A673 (cell line): ENCODE results near the gene SLC25A21. TPM values are rescaled to one million over a fixed set of nuclear protein-coding genes. Genes with fewer than 3 reads are reported as not detected.

Experiments used
- BruUV-seq: library from RNA; stranded (reverse); fragments of 400-500 nt; replicated peaks from 2 replicates; lab custom pipeline; 2021; lab: Mats Ljungman, UMichigan
- CTCF ChIA-PET: fragments of 300-600 bp; sonication (Branson Sonifier 250); formaldehyde crosslinking; loops from one replicate; lab custom pipeline; 2022; ENCODE audit warnings: antibody characterized with exemption; lab: Charles Lee
- POLR2A ChIA-PET: fragments of 300-600 bp; sonication (Branson Sonifier 250); formaldehyde crosslinking; loops from one replicate; lab custom pipeline; 2022; ENCODE audit warnings: antibody characterized with exemption; ENCODE audit not compliant: low non-redundant PET; lab: Charles Lee
- DNase-seq: peaks from one replicate; pipeline ENCODE4 v3.0.0-alpha.2; 2015; ENCODE audit warnings: low spot score
- H3K27ac ChIP-seq: fragments of 200-600 bp; sonication (generic); 2 replicates; pipeline ENCODE4 v1.5.1; 2016; ENCODE audit warnings: mixed run types, low read depth, mild to moderate bottlenecking, mixed read lengths, antibody characterized with exemption, low read length; ENCODE audit not compliant: poor library complexity, severe bottlenecking
- H3K27me3 ChIP-seq: fragments of 200-600 bp; sonication (generic); replicated peaks from 2 replicates; pipeline ENCODE4 v1.6.1; 2017; ENCODE audit warnings: mixed run types, low read depth, mild to moderate bottlenecking, mixed read lengths, antibody characterized with exemption, low read length; ENCODE audit not compliant: insufficient read depth, poor library complexity
- H3K36me3 ChIP-seq: fragments of 200-600 bp; sonication (generic); 2 replicates; pipeline ENCODE4 v1.6.1; 2016; ENCODE audit warnings: mixed run types, mild to moderate bottlenecking, mixed read lengths, antibody characterized with exemption, low read length; ENCODE audit not compliant: insufficient read depth, poor library complexity, severe bottlenecking
- H3K4me1 ChIP-seq: fragments of 200-600 bp; sonication (generic); 2 replicates; pipeline ENCODE4 v1.6.1; 2017; ENCODE audit warnings: mixed run types, mild to moderate bottlenecking, mixed read lengths, antibody characterized with exemption, low read length; ENCODE audit not compliant: insufficient read depth, poor library complexity, severe bottlenecking
- H3K4me3 ChIP-seq: fragments of 200-600 bp; sonication (generic); 2 replicates; pipeline ENCODE4 v1.5.1; 2016; ENCODE audit warnings: low read depth, mixed run types, mild to moderate bottlenecking, mixed read lengths, low read length; ENCODE audit not compliant: poor library complexity, severe bottlenecking
- H3K9me3 ChIP-seq: fragments of 200-600 bp; sonication (generic); 2 replicates; pipeline ENCODE4 v1.6.1; 2016; ENCODE audit warnings: mixed run types, low read depth, mild to moderate bottlenecking, mixed read lengths, antibody characterized with exemption, low read length; ENCODE audit not compliant: poor library complexity, severe bottlenecking
- CTCF ChIP-seq: fragments of 300-800, 200-600 bp; sonication (generic); conservative IDR thresholded peaks from 2 replicates; pipeline ENCODE4 v1.5.1; 2017; ENCODE audit warnings: low read depth, mild to moderate bottlenecking, antibody characterized with exemption, low read length, moderate library complexity, mixed read lengths
- EZH2 ChIP-seq: fragments of 200-600 bp; sonication (generic); IDR thresholded peaks from 2 replicates; pipeline ENCODE4 v1.6.1; 2017; ENCODE audit warnings: borderline replicate concordance, low read depth, mild to moderate bottlenecking, mixed read lengths, antibody characterized with exemption, low read length; ENCODE audit not compliant: poor library complexity, severe bottlenecking
- intact Hi-C: fragments of 100-400 bp; cut with micrococcal nuclease; formaldehyde crosslinking; loops from one replicate; pipeline ENCODE4 v1.10.0; 2022; ENCODE audit not compliant: unreplicated experiment
- total RNA-seq: library from RNA; stranded (reverse); gene quantifications from 2 replicates; pipeline ENCODE4 v1.2.3, GENCODE V29; 2021

The SLC25A21 gene
- total RNA-seq, 1 experiment from 2014 or later: 4.7 TPM

- no TSS peak for BruUV-seq
- H3K4me1 ChIP-seq: peaks cover 40% of the 10 kb centered on the region
- TF ChIP-seq EZH2 (no peak), CTCF (no peak)
- intact Hi-C loops: no loop called here
- no peaks in the 10 kb centered on the region for H3K27me3 ChIP-seq
- ChIA-PET POLR2A (no interaction called here), CTCF (no interaction called here)
- no peaks in the 10 kb centered on the region for H3K36me3 ChIP-seq
- no peaks in the 10 kb centered on the region for H3K9me3 ChIP-seq
- no peak overlapping the region for H3K4me3 ChIP-seq
- no peak overlapping the region for H3K27ac ChIP-seq
- peak; percentile 65 for DNase-seq
Observed at GRCh38 chr14:37021390-37021789, 151.0 kb downstream of the SLC25A21 start.

DNA sequence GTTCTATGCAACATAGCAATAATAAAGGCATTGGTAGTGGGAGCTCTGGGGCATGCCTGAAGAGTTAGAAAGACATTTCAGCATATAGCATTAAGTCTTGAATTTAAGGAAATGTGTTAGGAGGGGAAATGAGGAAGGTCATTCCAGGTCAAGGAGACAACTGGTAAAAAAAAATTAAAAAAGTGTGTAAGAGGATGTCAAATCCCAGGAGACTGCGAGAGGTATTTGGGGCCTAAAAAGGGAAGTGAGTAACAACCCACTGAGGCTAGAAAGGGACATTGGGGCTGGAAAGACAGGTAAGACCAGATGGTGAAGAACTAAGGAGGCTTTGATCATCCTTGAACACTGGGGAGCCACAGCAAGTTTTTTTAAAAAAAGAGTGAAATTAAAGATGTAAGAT is 152.9 kb downstream of the SLC25A21 start:
- intact Hi-C loops: no loop called here
- Histone ChIP-seq H3K27me3 (no peaks in the 10 kb centered on the region), H3K36me3 (no peaks in the 10 kb centered on the region), H3K4me3 (no peak overlapping the region), H3K9me3 (no peaks in the 10 kb centered on the region), H3K27ac (no peak overlapping the region), H3K4me1 (peaks cover 26% of the 10 kb centered on the region)
- POLR2A ChIA-PET: no interaction called here
- CTCF ChIA-PET: no interaction called here
- no TSS peak for BruUV-seq
- DNase-seq: no peak
- no peak for TF ChIP-seq CTCF
- TF ChIP-seq EZH2: no peak

GRCh38 chr14:37018571-37019240 is 153.7 kb downstream of the SLC25A21 start:
- no TSS peak for BruUV-seq
- Histone ChIP-seq H3K36me3 (no peaks in the 10 kb centered on the region), H3K9me3 (no peaks in the 10 kb centered on the region), H3K4me3 (no peak overlapping the region), H3K4me1 (peaks cover 25% of the 10 kb centered on the region), H3K27ac (no peak overlapping the region), H3K27me3 (no peaks in the 10 kb centered on the region)
- intact Hi-C loops: no loop called here
- no peak for DNase-seq
- TF ChIP-seq EZH2 (no peak), CTCF (no peak)
- CTCF ChIA-PET: no interaction called here
- POLR2A ChIA-PET: no interaction called here
